Measurements from ENCODE around the gene GRIP2.

Gene GRIP2

GRCh38 chr3:14506626-14507304 lies 33.4 kb downstream of the GRIP2 start:
- DNase-seq (ENCODE audit: low read depth), result no peak

DNA sequence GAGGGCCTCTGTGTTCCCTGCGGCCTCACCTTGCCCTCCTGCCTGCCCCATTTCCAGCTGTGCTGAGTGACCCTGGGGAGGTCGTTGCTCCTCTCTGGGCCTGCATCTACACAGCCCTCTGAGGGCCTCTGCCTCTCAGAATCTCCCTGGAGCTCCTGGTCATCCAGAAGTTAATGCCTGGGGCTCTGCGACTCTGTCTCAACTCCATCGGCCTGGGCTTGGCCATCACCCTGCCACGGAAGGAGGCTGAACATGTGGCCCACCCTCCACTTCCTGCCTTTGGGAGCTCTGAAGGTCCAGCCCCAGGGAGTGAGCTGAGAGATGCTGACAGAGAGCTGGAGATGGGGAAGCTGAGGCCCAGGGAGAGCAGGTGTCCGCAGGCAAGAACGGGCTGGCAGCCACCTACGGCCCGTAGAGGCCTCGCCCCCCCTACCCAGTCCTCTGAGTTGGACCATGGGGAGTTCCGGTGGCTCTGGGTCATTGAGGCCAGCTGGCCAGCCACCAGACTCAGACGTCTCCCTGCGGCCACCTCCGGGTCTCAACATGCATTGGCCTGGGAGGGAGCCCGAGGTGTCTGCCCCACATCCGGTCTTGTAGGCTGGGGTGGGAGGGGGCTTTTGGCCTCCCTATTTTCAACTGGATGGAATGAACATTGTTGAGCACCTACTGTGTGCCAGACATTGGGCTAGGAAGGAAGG lies 34.2 kb downstream of the GRIP2 start:
- no peak for DNase-seq (ENCODE audit: low read depth)

- DNase-seq (ENCODE audit: low read depth), result no peak
Observed at GRCh38 chr3:14505001-14505802, 34.9 kb downstream of the GRIP2 start.

DNA sequence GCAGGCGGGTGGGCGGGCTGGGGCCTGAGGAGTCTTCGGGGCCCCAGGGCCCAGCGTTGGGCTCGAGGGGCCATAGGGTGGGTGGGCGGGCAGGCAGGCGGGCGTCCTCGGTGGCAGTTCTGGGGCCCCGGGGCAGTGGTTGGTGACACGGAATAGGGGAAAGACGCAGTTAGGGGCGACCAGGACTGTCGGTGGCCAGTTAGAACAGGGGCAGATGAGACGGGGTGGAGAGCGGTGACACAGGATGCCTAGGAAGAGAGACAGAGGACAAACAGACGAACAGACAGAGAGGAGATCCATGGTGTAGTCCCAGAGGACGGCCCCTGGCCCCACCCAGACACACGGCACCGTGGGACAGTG lies 36.5 kb downstream of the GRIP2 start:
- DNase-seq (ENCODE audit: low read depth), result no peak

DNA sequence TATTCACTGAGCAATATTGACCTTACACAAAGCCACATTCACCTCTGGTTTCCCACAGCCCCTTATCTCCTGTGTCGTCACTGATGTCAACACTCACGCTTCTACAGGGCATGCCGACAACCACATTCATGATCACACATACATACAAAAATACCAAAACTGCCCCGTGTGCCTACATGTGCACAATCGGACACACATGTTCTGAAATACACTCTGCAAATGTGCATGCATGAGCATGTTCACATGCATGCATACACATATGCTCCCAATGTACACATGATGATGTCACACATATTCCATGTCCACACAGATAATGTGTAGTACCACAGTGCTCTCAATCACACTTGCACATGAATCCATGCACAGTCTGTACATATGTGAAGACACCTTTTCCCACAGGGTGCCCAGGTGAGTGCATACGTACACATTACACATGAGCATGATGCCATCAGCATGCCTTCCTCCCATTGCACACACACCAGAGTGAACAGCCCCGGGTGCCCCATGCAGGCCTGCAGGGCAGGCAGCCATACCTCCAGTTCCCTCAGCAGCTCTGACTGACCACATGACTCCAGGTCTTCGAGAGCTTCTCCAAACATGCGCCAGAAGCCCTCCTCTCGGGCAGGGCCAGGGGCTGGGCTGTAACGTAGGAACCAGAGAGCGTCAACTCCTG lies 37.0 kb downstream of the GRIP2 start:
- DNase-seq (ENCODE audit: low read depth), result no peak

DNA sequence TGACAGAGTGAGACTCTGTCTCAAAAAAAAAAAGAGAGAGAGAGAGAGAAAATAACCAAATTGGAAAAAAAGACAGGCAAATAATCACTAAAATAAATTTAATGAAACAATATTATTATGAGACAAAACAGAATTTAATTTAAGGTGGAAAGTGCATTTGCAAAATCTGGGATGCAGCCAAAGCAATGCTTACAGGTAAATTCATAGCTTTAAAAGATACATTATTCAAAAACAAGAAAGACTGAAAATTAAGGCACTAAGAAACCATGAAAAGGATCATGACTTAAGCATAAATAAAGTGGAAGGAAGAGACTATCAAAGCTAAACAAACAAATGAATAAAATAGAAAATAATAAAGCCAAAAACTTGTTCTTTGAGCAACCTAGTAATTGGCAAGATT lies 37.7 kb downstream of the GRIP2 start:
- DNase-seq (ENCODE audit: low read depth), result no peak

DNA sequence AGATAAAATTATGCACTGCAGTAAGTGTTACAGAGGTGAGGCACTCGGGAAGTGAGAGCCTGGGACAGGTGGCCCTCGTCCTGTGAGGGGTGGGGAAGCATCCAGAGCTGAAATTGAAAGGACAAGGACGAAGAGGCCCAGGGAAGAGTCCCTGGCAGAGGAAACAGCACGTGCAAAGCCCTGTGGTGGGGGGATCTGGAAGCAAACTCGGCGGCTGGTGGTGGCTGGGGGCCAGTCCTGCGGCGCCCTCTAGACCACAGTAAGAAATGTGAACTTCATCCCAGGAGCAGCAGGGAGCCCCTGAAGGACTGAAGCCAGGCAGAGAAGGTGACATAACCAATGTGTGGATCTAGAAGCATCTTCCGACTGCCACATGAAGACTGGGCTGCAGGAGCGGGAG lies 42.8 kb downstream of the GRIP2 start:
- DNase-seq (ENCODE audit: low read depth), result no peak

DNA sequence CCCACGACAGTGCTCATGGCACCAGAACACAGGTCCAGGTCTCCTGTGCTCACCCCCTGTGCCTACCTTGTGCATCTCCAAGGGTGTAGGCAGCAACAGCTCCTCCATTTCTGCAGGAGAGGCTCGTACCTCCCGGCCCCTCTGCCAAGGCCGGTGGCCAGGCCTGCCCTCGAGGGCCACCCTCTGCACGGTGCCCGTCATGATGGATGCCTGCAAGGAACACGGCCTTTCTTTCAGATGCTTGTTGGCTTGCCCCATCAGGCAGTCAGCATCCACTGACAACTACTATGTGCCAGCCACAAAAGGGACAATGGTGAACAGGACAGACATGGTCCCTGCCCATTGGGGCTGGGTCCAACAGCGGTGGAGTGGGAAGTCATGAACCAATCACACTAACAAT lies 43.8 kb downstream of the GRIP2 start:
- DNase-seq (ENCODE audit: low read depth), result no peak

DNA sequence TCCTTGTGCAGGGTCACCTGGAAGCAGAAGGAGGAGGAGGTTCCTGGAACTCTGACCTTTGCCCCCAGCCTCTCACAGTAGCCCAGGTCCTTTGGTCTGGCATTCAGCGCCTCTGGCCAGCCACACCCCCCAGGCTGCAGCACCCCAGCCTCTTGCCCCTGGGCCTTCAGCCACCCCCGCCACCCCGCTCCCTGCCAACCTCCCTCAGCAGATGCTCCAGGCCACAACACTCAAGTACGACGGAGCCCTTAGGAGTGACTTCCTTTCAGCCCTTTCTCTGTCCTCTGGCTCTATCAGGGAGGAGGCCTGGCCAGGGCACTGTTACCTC lies 45.2 kb downstream of the GRIP2 start:
- no peak for DNase-seq (ENCODE audit: low read depth)

DNA sequence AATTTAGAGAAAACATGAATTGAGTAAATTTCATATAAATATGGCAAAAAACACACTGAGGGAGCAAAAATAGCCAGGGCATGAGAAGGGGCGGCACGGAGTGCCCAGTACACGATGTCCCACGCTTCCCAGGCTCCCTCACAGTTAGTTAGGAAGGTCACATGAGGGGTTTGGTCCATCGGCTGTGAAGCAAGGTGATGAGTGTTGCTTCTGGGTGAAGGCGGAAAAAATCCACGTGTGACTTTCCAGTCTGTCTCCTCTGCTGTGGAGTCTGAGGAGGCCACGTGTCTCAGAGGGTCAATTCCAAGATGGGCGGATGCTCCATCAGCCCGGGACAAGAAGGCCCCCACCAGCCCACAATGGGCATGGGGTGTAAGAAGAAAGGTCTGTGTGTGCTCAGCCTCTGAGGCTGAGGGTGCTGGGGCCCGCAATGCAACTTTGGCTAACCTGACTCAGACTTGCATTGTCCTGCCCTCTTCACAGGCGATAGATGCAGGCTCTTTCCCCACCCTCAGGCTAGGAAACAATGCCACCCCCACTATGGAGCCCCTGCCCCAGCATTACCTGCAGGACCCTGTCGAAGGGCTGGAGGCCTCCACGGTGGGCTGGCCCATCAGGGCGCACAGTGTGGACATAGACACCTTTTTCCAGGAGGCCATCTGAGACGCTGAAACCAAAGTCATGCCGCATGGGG lies 45.7 kb downstream of the GRIP2 start:
- no peak for DNase-seq (ENCODE audit: low read depth)

DNA sequence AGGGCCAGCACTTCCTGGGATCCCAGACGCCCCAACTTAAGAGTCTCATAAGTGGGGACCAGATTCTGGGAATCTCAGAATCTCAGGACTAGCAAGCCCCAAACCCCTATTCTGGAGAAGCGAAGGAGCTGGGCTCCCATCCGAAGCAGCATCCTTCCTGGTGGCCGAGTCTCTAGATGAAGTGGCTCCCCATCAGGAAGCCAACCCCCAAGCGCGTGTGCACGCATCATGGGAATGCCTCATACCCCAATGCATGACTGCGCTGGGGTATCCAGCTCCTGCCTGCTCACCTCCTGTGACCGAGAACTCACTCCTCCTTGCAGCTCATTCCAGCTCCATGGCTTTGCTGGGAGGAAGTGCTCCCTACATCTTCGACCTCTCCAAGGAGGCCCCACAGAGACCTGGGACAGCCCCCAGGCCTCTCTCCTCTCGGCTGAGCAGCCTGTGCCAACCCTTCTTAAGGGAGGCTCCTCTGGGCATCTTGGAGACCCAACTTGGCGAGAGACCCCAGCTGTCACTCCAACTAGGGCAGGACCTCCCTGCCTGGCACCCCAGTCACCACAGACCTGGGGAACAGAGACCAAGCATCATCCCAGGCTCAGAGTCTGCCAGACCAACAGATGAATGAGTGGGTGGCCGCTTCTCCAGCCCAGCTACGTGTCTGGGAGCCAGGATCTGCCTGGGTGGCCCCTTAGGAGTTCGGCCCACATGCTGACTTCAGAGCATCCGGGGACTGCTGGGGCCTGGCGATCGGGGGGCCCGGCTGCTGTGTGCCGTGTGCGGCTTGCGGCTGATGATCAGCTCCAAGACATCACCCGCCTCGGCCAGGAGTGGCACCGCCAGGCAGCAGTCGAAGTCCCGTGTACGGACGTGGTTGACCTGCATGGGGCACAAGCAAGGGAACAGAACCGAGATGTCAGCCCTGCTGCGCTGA lies 46.9 kb downstream of the GRIP2 start:
- no peak for DNase-seq (ENCODE audit: low read depth)

GRCh38 chr3:14491396-14492190 lies 48.5 kb downstream of the GRIP2 start:
- no peak for DNase-seq (ENCODE audit: low read depth)

GRCh38 chr3:14490831-14491230 lies 49.3 kb downstream of the GRIP2 start:
- no peak for DNase-seq (ENCODE audit: low read depth)

- DNase-seq (ENCODE audit: low read depth), result no peak
Observed at GRCh38 chr3:14490255-14490654, 49.9 kb downstream of the GRIP2 start.

DNA sequence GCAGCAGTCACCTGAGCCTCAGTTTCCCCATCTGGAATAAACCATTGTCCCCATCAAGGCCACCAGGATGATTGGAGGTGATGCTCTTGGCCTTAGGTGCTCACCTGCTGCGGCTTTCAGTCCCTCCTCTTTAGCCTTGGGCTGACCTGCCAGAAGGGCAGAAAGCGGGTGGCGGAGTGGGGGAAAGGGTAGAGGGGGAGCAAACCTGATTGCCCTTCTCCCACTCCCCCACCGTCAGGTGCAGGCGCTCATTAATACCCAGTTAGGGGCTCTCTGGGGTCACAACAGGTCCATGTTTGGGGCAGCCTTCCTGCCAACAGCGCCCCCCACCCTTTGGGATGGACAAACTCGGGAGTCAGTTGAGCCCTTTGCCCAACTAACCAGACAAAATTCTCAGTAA lies 50.5 kb downstream of the GRIP2 start:
- DNase-seq (ENCODE audit: low read depth), result no peak

GRCh38 chr3:14488286-14489041 lies 51.7 kb downstream of the GRIP2 start:
- no peak for DNase-seq (ENCODE audit: low read depth)

DNA sequence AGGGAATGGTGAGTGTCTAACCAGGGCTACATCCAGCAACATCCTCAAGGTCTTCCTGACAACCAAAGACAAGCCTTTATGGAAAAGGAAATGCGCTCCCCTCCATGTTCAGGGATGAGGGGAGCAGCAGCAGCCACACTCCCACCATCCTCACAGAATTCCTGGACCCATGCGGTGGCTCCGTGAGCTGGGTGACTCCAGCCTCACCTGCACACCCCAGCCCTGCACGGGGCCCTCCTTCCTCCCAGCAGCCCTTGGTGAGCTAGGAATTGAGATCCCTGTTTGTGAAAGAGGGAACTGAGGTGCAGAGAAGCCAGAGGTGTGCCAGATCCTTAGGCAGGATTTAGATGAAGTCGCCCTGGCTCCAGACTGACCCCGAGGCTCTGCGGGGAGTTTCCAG lies 52.3 kb downstream of the GRIP2 start:
- DNase-seq (ENCODE audit: low read depth), result no peak

GRCh38 chr3:14487086-14487485 lies 53.1 kb downstream of the GRIP2 start:
- no peak for DNase-seq (ENCODE audit: low read depth)

DNA sequence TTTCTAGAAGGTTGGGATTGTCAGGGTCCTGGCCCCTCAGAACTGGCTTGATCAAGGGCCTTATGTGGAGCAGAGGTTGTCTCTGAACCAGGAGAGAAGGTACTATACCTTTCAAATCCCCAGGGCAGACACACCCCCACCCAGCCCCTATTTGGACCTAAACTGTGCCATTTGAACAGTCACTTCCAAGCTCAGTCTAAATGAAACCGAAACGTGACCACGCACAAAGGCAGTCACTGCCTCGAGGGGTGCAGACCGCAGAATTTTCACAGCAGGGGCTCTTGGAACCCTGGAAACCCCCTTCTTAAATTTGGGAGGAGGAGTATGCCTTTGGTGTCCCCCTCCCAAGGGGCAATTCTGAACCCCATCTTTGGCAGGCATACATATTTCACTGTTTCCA lies 53.7 kb downstream of the GRIP2 start:
- no peak for DNase-seq (ENCODE audit: low read depth)

DNA sequence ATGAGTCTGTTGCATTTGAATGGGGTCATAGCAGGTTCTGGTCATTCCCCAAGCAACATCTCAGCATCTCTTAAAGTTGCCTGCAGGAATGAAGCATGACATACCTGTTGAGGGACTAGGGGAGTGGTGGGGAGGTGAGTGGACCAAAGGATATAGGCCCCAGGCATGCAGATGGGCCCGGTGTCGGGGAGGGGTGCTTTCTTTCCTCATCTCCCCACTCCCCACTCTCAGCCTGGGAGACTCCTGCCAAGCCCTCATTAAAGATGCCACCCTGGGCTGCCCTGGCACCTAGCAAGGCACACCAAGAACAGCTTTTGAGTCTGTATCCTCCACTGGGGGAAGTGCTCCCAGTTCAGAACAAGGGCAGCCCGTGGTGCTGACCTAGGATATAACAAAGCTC lies 54.2 kb downstream of the GRIP2 start:
- no peak for DNase-seq (ENCODE audit: low read depth)

Measured in activated T-cell treated with anti-CD3 and anti-CD28 coated beads for 24 hours (primary cell).